B cell (primary cell): ENCODE results near the gene MAB21L4. TPM values are rescaled to one million over a fixed set of nuclear protein-coding genes. Genes with fewer than 3 reads are reported as not detected.

Experiments
- ATAC-seq: fragments of 200-7000 bp; cut with Tn5 transposase; one replicate; pipeline ENCODE4 v1.10.0; 2021; ENCODE audit warnings: low read depth, mild to moderate bottlenecking, moderate number of reproducible peaks, moderate library complexity
- CTCF ChIA-PET: fragments of 350-600 bp; sonication (Branson Sonifier 250); formaldehyde crosslinking; loops from one replicate; lab custom pipeline; 2021; ENCODE audit warnings: antibody characterized with exemption, inconsistent platforms; lab: Charles Lee
- POLR2A ChIA-PET: fragments of 350-600 bp; sonication (Branson Sonifier 250); formaldehyde crosslinking; loops from one replicate; lab custom pipeline; 2021; ENCODE audit warnings: antibody characterized with exemption; lab: Charles Lee
- DNase-seq: peaks from one replicate; pipeline ENCODE4 v3.0.0; 2013
- H2AFZ ChIP-seq: 2 replicates; pipeline ENCODE4 v1.6.1; 2012; ENCODE audit warnings: mild to moderate bottlenecking, low read depth, low read length; ENCODE audit not compliant: insufficient read depth, poor library complexity, severe bottlenecking
- H3K27ac ChIP-seq, 2 donors: 1 replicate in 1 of 2; 2 replicates in 1 of 2; pipeline ENCODE4 v1.5.1; 2012 to 2013; ENCODE audit warnings: low read length in 2 of 2, mild to moderate bottlenecking in 2 of 2, moderate library complexity in 1 of 2
- H3K27me3 ChIP-seq, 4 experiments: fragments of 200-600 bp in 1 of 4; sonication (generic) in 1 of 4; replicated peaks in 1 of 4; 1 replicate in 2 of 4; 2 replicates in 2 of 4; pipeline versions ENCODE4 v1.6.1 to v1.7.0; 2013 to 2016; ENCODE audit warnings: low read length in 3 of 4, mild to moderate bottlenecking in 2 of 4, mixed read lengths in 1 of 4, moderate library complexity in 1 of 4; ENCODE audit not compliant: insufficient read depth in 4 of 4, control insufficient read depth in 3 of 4; ENCODE audit errors: control extremely low read depth in 1 of 4
- H3K36me3 ChIP-seq, 2 experiments: replicated peaks in 1 of 2; 1 replicate in 1 of 2; 2 replicates in 1 of 2; pipeline versions ENCODE4 v1.6.1 to v1.7.1; 2013; ENCODE audit warnings: low read length in 1 of 2; ENCODE audit not compliant: insufficient read depth in 2 of 2, control insufficient read depth in 1 of 2; ENCODE audit errors: control extremely low read depth in 1 of 2, extremely low read depth in 1 of 2
- H3K4me1 ChIP-seq, 2 donors: fragments of 200-600 bp in 1 of 2; sonication (generic) in 1 of 2; 1 replicate in 1 of 2; 2 replicates in 1 of 2; pipeline versions ENCODE4 v1.5.1 to v1.6.1; 2013 to 2017; ENCODE audit warnings: low read length in 2 of 2; ENCODE audit not compliant: control insufficient read depth in 2 of 2, insufficient read depth in 2 of 2
- H3K4me2 ChIP-seq: replicated peaks from 2 replicates; pipeline ENCODE3; 2012; ENCODE audit warnings: mild to moderate bottlenecking, low read depth, low read length; ENCODE audit not compliant: poor library complexity, severe bottlenecking
- H3K4me3 ChIP-seq, 5 experiments: fragments of 200-600 bp in 1 of 5; sonication (generic) in 1 of 5; 1 replicate in 3 of 5; 2 replicates in 2 of 5; pipeline versions ENCODE4 v1.5.1 to v1.7.0; 2011 to 2016; ENCODE audit warnings: low read length in 4 of 5, mild to moderate bottlenecking in 4 of 5, low read depth in 2 of 5, control low read depth in 1 of 5, moderate library complexity in 1 of 5; ENCODE audit not compliant: insufficient read depth in 1 of 5; ENCODE audit errors: control extremely low read depth in 1 of 5, extremely low read depth in 1 of 5
- H3K79me2 ChIP-seq: fragments of 200-600 bp; sonication (generic); one replicate; pipeline ENCODE4 v1.6.0; 2016; ENCODE audit warnings: low read length; ENCODE audit not compliant: control insufficient read depth, insufficient read depth
- H3K9ac ChIP-seq: fragments of 200-600 bp; sonication (generic); 2 replicates; pipeline ENCODE4 v1.6.1; 2017; ENCODE audit warnings: mild to moderate bottlenecking, low read length, moderate library complexity
- H3K9me3 ChIP-seq, 3 donors: one replicate each; pipeline versions ENCODE4 v1.6.1 to v1.7.1; 2013; ENCODE audit warnings: low read length in 2 of 3; ENCODE audit not compliant: control insufficient read depth in 2 of 3, insufficient read depth in 1 of 3; ENCODE audit errors: control extremely low read depth in 1 of 3
- H4K20me1 ChIP-seq: 2 replicates; pipeline ENCODE4 v1.6.0; 2012; ENCODE audit warnings: mild to moderate bottlenecking, low read length; ENCODE audit not compliant: insufficient read depth, control insufficient read depth, poor library complexity, severe bottlenecking
- H3K27ac Mint-ChIP-seq: one replicate; pipeline ENCODE4 v1.8.0; 2021; ENCODE audit warnings: mixed read lengths
- H3K27me3 Mint-ChIP-seq: one replicate; pipeline ENCODE4 v1.8.0; 2021; ENCODE audit warnings: mixed read lengths
- H3K4me1 Mint-ChIP-seq: one replicate; pipeline ENCODE4 v1.8.0; 2021; ENCODE audit warnings: mixed read lengths
- H3K4me3 Mint-ChIP-seq: one replicate; pipeline ENCODE4 v1.8.0; 2021; ENCODE audit warnings: mixed read lengths
- H3K9me3 Mint-ChIP-seq: one replicate; pipeline ENCODE4 v1.8.0; 2022; ENCODE audit warnings: mixed read lengths; ENCODE audit not compliant: insufficient read depth
- EZH2 ChIP-seq: IDR thresholded peaks from 2 replicates; pipeline ENCODE4 v1.6.1; 2012; ENCODE audit warnings: borderline replicate concordance, low read depth, mild to moderate bottlenecking, moderate library complexity, low read length; ENCODE audit not compliant: insufficient read depth, poor library complexity, severe bottlenecking
- WGBS: methylation state at CpG from one replicate; pipeline ENCODE4 v1.1.5; 2013; ENCODE audit warnings: missing lambda C conversion rate; ENCODE audit not compliant: insufficient coverage; 5-methylcytosine and 5-hydroxymethylcytosine counted together
- intact Hi-C: fragments of 100-400 bp; cut with micrococcal nuclease; formaldehyde crosslinking; loops from one replicate; pipeline ENCODE4 v1.10.0; 2022
- polyA plus RNA-seq: library from polyadenylated mRNA; depleted of rRNA; stranded (reverse); fragments of >200 nt; gene quantifications from 2 replicates; pipeline ENCODE4 v1.2.3, GENCODE V29; 2012
- total RNA-seq, 2 donors: library from RNA; stranded (reverse); fragments of 120-200 nt in 1 of 2; gene quantifications; 1 replicate in 1 of 2; 2 replicates in 1 of 2; pipeline versions ENCODE4 v1.2.3 to v1.2.4, GENCODE V29; 2013 to 2022
- TF ChIP-seq, protein P1 (sequence below): fragments of 200-600 bp; IDR thresholded peaks from one replicate; pipeline ENCODE4 v1.8.0; 2022; ENCODE audit warnings: antibody characterized with exemption, mild to moderate bottlenecking

The MAB21L4 gene
- total and polyA plus RNA-seq, 2 donors (not counting 1 experiment from before 2014, with no cell fraction given): not detected

DNA sequence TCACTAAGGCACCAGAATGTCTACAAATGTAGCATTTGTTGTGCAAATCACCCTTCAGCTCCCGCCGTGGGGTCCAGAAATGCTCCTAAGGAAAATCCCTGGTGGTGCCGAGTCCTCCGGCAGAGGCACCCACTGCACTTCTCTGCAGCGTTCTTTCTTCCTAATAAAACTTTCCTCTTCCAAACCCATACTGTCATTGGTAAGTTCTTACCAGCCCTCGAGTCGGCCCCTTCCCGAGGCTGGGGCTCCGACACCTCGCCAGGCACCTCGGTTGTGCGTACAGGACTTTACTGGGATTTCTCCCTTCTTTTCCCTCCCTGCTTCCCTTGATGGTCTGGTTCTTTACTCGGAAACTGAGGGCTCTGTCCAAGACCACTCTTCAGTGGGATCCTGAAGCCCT lies 37.6 kb downstream of the MAB21L4 start:
- no peak overlapping the region for H2AFZ ChIP-seq
- Mint-ChIP-seq H3K27ac (no peak overlapping the region), H3K4me3 (no peak overlapping the region), H3K4me1 (no peaks in the 10 kb centered on the region), H3K27me3 (peaks cover 8% of the 10 kb centered on the region), H3K9me3 (peaks cover 5% of the 10 kb centered on the region)
- intact Hi-C loops: no loop called here
- H3K4me3 ChIP-seq: no peak overlapping the region
- no peaks in the 10 kb centered on the region for H3K36me3 ChIP-seq
- 98% methylated on average over 11 of the region's 13 CpGs for WGBS
- H3K9me3 ChIP-seq: peaks cover 0 to 33% (median 8%) of the 10 kb centered on the region in 3 donors
- CTCF ChIA-PET: interaction anchor here (0.8 kb wide), 1 partner anchor 56 kb away, joined by 3 read pairs; no protein-coding TSS in a partner anchor
- ATAC-seq (no peak), DNase-seq (no peak)
- H3K79me2 ChIP-seq: no peaks in the 10 kb centered on the region
- POLR2A ChIA-PET: no interaction called here
- no peaks in the 10 kb centered on the region for H4K20me1 ChIP-seq
- TF ChIP-seq, protein P1, sequence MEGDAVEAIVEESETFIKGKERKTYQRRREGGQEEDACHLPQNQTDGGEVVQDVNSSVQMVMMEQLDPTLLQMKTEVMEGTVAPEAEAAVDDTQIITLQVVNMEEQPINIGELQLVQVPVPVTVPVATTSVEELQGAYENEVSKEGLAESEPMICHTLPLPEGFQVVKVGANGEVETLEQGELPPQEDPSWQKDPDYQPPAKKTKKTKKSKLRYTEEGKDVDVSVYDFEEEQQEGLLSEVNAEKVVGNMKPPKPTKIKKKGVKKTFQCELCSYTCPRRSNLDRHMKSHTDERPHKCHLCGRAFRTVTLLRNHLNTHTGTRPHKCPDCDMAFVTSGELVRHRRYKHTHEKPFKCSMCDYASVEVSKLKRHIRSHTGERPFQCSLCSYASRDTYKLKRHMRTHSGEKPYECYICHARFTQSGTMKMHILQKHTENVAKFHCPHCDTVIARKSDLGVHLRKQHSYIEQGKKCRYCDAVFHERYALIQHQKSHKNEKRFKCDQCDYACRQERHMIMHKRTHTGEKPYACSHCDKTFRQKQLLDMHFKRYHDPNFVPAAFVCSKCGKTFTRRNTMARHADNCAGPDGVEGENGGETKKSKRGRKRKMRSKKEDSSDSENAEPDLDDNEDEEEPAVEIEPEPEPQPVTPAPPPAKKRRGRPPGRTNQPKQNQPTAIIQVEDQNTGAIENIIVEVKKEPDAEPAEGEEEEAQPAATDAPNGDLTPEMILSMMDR: no peak
- no peak for TF ChIP-seq EZH2
- H3K9ac ChIP-seq: no peak overlapping the region
- H3K4me2 ChIP-seq: no peak overlapping the region
- no peaks in the 10 kb centered on the region for H3K27me3 ChIP-seq
- no peak overlapping the region for H3K27ac ChIP-seq
- H3K4me1 ChIP-seq: no peaks in the 10 kb centered on the region

DNA sequence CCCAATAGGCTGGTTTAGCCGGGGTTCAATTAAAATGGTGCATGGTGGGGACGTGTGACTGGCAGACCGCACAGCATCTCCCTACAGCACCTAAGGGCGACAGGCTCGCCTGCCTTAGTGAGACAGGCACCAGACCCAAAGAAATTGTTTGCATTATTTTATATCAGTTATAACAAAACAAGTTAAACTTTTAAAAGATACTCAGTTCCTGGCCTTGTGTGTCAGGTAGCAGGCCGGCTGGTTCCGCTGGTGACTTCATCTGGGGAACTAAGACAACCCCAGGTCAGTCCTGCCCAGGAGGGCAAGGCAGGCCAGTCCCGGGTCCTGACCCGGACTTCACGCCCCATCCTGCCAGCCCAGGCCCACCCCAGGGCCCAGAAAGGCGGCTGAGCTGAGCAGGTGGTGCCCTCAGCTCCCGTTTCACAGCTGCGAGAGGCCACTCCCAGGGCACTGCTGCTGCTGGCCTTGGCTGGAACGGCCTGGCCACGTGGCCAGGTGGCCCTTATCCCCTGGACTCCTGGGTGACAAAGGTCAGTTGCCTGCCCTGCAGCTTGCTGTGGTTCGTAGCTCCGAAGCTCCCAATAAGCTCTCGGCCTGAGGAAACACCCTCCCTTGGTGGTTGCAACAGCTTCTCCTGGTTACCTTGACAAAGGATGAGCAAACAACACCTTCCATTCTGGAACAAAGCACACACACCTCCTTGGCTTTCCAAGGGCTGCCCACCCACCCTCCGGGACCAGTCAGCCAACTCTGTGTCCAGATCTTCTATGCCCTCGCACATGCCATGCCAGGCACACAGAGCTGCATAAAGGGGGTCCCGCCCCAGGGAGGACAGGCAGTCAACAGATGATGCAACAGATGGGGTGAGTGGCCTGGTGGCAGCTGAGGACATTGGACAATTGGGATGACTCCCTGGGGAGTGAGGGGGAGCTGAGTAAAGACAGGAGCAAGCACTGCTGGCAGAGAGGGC lies 38.6 kb downstream of the MAB21L4 start:
- H3K4me3 ChIP-seq: no peak overlapping the region
- no peaks in the 10 kb centered on the region for H3K4me1 Mint-ChIP-seq
- no peak overlapping the region for H3K9ac ChIP-seq
- TF ChIP-seq EZH2: no peak
- no peaks in the 10 kb centered on the region for H3K36me3 ChIP-seq
- WGBS: 88% methylated on average over 16 of the region's 21 CpGs
- H3K27ac ChIP-seq: no peak overlapping the region
- H3K27me3 Mint-ChIP-seq: peaks cover 8% of the 10 kb centered on the region
- CTCF ChIA-PET: interaction anchor here (0.8 kb wide), 1 partner anchor 57 kb away, joined by 3 read pairs; no protein-coding TSS in a partner anchor
- no peaks in the 10 kb centered on the region for H4K20me1 ChIP-seq
- H2AFZ ChIP-seq: no peak overlapping the region
- H3K27me3 ChIP-seq: no peaks in the 10 kb centered on the region
- H3K9me3 ChIP-seq: peaks cover 0 to 36% (median 8%) of the 10 kb centered on the region in 3 donors
- POLR2A ChIA-PET: no interaction called here
- no peaks in the 10 kb centered on the region for H3K4me1 ChIP-seq
- ATAC-seq (no peak), DNase-seq (no peak)
- no peak overlapping the region for H3K4me2 ChIP-seq
- H3K27ac Mint-ChIP-seq: no peak overlapping the region
- H3K4me3 Mint-ChIP-seq: no peak overlapping the region
- intact Hi-C loops: no loop called here
- H3K9me3 Mint-ChIP-seq: peaks cover 5% of the 10 kb centered on the region
- H3K79me2 ChIP-seq: no peaks in the 10 kb centered on the region
